ENCODE results near the gene PRUNE2. TPM values are rescaled to one million over a fixed set of nuclear protein-coding genes. Genes with fewer than 3 reads are reported as not detected.
"Not testable (repeated sequence)": the region's sequence is repeated elsewhere in the genome, so short reads cannot be mapped to it uniquely, and the experiment has no call there.

Gene PRUNE2
- polyA plus RNA-seq, 1 donor from 2014 or later, result not detected

DNA sequence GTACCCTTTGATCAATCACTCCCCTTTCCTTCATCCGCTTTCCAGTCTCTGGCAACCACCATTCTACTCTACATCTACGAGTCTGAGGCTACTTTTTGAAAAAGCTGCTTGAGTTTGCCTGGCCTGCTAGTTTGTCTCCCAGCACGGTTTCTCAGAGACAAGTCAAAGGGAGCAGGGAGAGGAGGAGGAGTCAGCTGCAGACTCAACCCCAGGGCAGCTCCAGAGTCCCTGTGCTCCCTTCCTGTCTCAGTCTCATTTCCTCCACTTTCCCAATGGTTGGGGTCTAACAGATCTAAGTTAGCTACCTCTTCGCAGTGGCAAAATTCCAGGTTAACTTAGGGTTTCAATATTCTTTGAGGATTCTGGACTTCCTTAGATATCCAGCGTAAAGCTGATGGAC, 221.7 kb downstream of the PRUNE2 start:
- no peaks in the 10 kb centered on the region for H3K4me1 Mint-ChIP-seq
- no peaks in the 10 kb centered on the region for H3K36me3 Mint-ChIP-seq
- peaks cover 0 to 6% (median 0%) of the 10 kb centered on the region in 3 donors for H3K9me3 Mint-ChIP-seq
- H3K27me3 Mint-ChIP-seq, result peaks cover 8% of the 10 kb centered on the region
- H3K27ac Mint-ChIP-seq, result no peak overlapping the region
- no peak overlapping the region for H3K4me3 Mint-ChIP-seq

DNA sequence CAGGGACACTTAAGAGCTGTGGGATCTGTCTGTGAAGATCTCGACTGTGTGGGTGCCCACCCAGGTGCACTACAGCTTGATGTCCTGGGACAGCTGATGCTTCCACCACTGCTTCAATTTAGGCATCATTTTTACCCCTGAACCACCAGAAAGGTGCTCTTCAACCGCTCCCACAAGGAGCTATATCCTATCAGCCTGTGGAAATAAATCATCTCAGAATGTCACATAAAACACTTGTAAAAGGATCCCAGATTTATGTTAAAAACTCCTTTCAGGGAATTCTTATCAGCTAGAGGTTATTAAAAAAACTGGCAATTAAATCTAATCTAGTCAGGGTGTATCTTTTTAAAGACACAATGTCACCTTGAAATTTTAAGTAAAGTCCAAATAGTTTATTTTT, 224.4 kb downstream of the PRUNE2 start:
- Mint-ChIP-seq H3K9me3 (peaks cover 0 to 6% (median 0%) of the 10 kb centered on the region in 3 donors), H3K4me3 (no peak overlapping the region), H3K4me1 (no peaks in the 10 kb centered on the region), H3K36me3 (no peaks in the 10 kb centered on the region), H3K27ac (no peak overlapping the region), H3K27me3 (peaks cover 4% of the 10 kb centered on the region)

DNA sequence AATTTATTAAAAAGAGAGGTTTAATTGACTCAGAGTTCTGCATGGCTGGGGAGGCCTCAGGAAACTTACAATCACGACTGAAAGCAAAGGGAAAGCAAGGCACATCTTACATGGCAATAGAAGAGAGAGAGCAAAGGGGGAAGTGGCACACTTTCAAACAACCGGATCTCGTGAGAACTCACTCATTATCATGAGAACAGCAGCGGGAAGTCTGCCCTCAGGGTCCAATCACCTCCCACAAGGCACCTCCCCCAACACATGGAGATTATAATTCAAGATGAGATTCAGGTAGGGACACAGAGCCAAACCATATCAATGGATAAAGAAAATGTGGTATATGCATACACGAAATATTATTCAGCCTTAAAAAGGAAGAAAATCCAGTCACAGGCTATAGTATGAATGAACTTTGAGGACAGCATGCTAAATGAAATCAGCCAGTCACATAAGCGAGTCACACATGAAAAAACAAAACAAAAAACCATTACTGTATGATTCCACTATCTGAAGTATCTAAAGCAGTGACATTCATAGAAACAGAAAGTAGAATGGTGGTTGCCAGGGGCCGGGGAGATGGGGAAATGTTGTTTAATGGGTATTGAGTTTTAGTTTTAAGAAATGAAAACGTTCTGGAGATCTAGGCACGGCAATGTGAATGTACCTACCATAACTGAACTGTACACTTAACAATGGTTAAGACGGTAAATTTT, 225.0 kb downstream of the PRUNE2 start:
- Mint-ChIP-seq H3K36me3 (no peaks in the 10 kb centered on the region), H3K4me3 (no peak overlapping the region), H3K9me3 (peaks cover 0 to 6% (median 0%) of the 10 kb centered on the region in 3 donors)

DNA sequence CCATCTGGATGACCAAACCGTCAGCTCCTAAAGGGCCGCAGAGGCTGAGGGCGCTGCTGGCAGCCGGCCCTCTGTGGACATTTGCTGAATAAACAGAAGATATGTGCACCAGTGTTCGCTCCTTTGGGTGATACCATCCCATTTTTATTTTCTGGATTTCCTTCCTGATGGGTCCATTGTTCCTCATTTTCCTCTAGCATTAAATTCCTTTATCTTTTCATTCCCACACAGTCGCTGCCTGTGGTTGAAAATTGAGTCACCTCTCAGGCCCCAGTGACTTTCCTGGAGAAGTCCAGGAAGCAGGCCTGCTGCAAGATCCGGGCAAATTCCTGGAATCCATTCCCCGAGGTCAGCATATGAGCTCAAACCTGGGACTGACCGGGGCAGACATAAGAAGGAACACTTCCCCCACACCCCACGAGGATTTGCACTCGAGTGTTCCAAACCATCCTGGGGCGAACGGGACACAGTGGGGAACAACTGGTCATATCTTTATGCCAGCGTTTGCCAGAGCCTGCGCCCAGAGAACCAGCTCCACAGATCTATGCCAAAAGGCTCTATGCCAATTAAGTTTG, 228.3 kb downstream of the PRUNE2 start:
- H3K9me3 Mint-ChIP-seq, result peaks cover 0 to 6% (median 0%) of the 10 kb centered on the region in 3 donors
- no peak overlapping the region for H3K27ac Mint-ChIP-seq
- no peaks in the 10 kb centered on the region for H3K36me3 Mint-ChIP-seq
- H3K4me1 Mint-ChIP-seq, result no peaks in the 10 kb centered on the region
- H3K4me3 Mint-ChIP-seq, result no peak overlapping the region
- H3K27me3 Mint-ChIP-seq, result no peaks in the 10 kb centered on the region

More for the DNA sequence above, 225.0 kb downstream of the PRUNE2 start:
- H3K27ac Mint-ChIP-seq, result no peak overlapping the region
- H3K27me3 Mint-ChIP-seq, result peaks cover 4% of the 10 kb centered on the region
- no peaks in the 10 kb centered on the region for H3K4me1 Mint-ChIP-seq

DNA sequence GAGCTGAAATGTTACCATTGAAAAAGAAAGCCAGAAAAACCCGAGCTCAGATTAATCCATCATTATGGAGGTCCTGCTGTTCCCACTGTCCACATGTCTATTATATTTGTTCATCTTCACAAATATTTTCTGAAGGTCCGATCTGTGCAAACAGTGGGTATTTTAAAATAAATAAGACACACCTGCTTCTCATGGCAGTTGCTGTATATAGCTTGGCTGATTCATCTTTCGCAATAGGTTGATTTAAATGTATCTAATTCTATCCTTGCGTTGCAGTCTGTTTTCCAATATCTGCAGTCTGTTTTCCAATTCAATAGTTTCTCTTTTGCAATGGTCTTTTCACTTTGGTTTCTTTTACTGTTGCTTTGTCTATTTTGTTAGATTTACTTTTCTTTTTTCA, 229.1 kb downstream of the PRUNE2 start:
- H3K27ac Mint-ChIP-seq, result no peak overlapping the region
- no peaks in the 10 kb centered on the region for H3K27me3 Mint-ChIP-seq
- H3K36me3 Mint-ChIP-seq, result no peaks in the 10 kb centered on the region
- peaks cover 0 to 6% (median 0%) of the 10 kb centered on the region in 3 donors for H3K9me3 Mint-ChIP-seq
- no peak overlapping the region for H3K4me3 Mint-ChIP-seq
- H3K4me1 Mint-ChIP-seq, result no peaks in the 10 kb centered on the region

DNA sequence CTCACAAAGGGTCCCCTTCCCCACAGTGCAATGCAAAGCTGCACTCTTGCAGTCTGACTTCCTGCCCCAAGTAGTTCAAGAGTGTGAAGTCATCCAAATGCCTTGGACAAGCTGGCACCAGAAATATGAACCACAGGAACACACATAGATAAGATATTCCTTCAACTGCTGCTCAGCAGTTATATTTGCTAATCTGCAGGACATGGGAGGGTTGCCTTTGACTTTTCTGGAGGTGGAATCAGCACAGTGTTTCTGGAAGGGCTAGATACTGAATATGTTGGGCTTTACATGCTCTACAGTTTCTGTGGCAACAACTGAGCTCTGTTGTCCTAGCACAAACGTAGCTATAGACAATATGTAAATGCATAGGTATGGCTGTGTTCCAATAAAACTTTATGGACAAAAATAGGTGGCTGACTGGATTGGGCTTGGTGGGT, 238.4 kb downstream of the PRUNE2 start:
- Mint-ChIP-seq H3K4me1 (no peaks in the 10 kb centered on the region), H3K36me3 (no peaks in the 10 kb centered on the region), H3K27me3 (peaks cover 8% of the 10 kb centered on the region), H3K4me3 (no peak overlapping the region), H3K9me3 (peaks cover 0 to 3% (median 0%) of the 10 kb centered on the region in 3 donors), H3K27ac (no peak overlapping the region)

DNA sequence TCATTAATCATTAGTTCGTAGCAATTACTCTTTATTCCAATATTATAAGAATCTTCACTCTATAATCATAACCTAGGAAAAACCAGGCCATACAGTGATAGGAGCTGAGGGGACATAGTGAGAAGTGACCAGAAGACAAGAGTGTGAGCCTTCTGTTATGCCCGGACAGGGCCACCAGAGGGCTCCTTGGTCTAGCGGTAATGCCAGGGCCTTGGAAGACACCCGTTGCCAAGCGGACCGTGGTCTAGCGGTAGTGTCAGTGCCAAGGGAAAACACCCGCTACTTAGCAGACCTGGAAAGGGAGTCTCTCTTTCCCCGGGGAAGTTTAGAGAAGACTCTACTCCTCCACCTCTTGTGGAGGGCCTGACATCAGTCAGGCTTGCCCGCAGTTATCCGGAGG, 239.9 kb downstream of the PRUNE2 start:
- H3K4me3 Mint-ChIP-seq, H3K36me3 Mint-ChIP-seq, H3K4me1 Mint-ChIP-seq, H3K27me3 Mint-ChIP-seq, H3K9me3 Mint-ChIP-seq, H3K27ac Mint-ChIP-seq: not testable (repeated sequence)

DNA sequence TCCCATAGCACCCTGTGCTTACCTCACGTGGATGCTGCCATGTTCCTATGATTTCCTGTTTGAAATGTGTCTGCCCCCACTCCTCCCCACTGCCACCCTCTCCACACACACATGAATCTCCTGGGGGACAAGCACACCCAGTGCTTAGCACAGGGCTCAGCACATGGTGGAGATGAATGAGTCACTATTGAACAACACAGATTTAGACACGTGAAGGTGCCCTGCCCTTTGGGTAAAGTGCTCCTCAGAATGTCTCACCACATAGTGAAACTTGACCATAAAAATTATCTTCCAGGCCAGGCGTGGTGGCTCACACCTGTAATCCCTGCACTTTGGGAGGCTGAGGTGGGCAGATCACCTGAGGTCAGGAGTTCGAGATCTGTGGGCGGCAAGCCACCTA, 240.5 kb downstream of the PRUNE2 start:
- no peak overlapping the region for H3K4me3 Mint-ChIP-seq
- H3K36me3 Mint-ChIP-seq, result no peaks in the 10 kb centered on the region

DNA sequence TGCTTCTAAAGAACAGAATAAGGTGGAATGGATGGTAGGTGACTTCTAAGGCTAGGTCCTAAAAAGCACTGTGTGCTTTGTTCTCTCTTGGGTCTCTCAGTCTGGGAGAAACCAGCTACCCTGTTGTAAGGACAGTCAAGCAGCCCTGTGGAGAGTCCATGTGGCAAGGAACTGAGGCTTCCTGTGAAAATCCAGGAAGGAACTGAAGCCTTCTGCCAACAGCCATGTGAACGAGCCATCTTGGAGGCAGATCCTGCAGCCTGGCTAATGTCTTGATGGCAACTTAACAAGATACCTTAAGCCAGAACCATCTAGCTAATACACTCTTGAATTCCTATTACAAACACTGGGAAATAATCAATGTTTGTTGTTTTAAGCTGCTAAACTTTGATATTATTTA, 241.8 kb downstream of the PRUNE2 start:
- Mint-ChIP-seq H3K4me1 (no peaks in the 10 kb centered on the region), H3K27ac (no peak overlapping the region), H3K4me3 (no peak overlapping the region)

More for the DNA sequence above, 240.5 kb downstream of the PRUNE2 start:
- Mint-ChIP-seq H3K27ac (peak overlapping the region in 1 of 3 donors; percentile 35), H3K9me3 (peaks cover 0 to 3% (median 0%) of the 10 kb centered on the region in 3 donors), H3K4me1 (no peaks in the 10 kb centered on the region), H3K27me3 (peaks cover 8% of the 10 kb centered on the region)

DNA sequence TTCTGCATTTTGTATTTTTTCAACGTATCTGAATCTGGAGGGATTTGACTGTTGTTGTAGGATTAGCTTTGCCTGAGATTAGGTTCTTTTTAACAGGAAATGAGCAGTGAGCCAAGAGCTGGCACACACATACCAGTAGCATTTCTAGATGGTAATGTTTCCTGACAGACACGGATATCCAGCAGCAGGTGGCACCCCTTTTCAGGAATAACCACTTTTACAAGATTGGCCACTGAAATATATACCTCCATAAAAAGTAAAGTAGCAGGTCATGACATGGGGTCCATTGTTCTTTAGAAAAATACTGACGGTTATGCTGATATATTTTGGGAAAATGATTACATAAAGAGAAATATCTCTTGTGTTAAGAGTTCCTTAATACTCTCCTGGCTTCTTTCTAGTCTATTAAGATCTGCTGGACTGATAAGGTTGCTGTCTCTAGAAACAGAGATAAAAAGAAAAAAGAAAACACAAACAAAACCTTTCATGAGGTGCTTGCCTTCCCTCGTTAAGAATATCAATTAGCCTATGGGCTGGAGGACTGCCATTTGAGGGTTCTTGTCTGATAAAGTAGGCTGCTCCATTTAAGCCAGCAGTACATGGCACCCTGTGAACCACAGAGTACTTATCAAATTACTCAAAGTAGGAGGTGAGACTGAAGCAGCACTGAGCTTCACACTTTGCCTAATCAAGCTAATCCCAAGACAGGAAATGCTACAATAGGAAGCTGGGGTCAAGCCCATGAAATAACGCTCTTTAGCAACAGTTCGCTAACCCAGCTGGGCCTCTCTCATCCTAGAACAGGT, 243.2 kb downstream of the PRUNE2 start:
- H3K27me3 Mint-ChIP-seq, result peaks cover 10% of the 10 kb centered on the region
- no peaks in the 10 kb centered on the region for H3K4me1 Mint-ChIP-seq
- H3K4me3 Mint-ChIP-seq, result no peak overlapping the region
- H3K27ac Mint-ChIP-seq, result no peak overlapping the region
- no peaks in the 10 kb centered on the region for H3K36me3 Mint-ChIP-seq
- H3K9me3 Mint-ChIP-seq, result peaks cover 0 to 3% (median 0%) of the 10 kb centered on the region in 3 donors

More for the DNA sequence above, 241.8 kb downstream of the PRUNE2 start:
- Mint-ChIP-seq H3K9me3 (peaks cover 0 to 3% (median 0%) of the 10 kb centered on the region in 3 donors), H3K27me3 (peaks cover 8% of the 10 kb centered on the region), H3K36me3 (no peaks in the 10 kb centered on the region)

DNA sequence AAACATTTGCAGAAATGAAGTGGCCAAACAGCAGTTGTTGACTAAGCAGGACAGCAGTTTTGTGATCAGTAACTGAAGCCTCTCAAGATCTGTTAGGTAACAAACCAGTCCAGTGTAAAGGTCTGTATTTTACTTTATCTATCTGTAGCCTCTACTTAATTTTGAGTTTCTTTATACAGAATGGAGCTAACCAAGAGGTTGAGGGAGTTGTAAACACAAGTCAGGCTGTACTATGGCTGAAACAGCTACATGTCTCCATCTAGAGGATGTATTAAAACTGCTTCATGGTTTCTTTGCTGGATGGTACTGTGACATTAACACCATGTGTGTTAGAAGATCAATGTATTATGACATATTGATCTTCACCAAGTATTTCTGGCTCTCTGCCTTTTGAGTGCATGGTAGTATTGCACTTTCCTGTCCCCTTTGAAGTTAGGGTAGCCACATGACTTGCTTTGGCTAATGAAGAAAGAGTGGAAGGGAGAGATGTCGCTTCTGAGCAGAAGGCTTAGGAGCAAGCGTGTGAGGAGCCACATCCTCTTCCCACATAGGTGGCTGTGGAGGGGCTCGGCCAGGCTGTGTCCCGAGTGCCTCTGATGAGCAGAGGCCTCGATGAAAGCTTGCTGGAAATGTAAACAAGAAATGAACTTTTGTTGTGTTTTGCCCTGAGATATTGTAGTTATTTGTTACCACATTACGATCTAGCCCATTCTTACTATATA, 247.2 kb downstream of the PRUNE2 start:
- Mint-ChIP-seq H3K36me3 (no peaks in the 10 kb centered on the region), H3K27ac (no peak overlapping the region), H3K9me3 (no peaks in the 10 kb centered on the region), H3K27me3 (peaks cover 2% of the 10 kb centered on the region), H3K4me1 (no peaks in the 10 kb centered on the region), H3K4me3 (no peak overlapping the region)

DNA sequence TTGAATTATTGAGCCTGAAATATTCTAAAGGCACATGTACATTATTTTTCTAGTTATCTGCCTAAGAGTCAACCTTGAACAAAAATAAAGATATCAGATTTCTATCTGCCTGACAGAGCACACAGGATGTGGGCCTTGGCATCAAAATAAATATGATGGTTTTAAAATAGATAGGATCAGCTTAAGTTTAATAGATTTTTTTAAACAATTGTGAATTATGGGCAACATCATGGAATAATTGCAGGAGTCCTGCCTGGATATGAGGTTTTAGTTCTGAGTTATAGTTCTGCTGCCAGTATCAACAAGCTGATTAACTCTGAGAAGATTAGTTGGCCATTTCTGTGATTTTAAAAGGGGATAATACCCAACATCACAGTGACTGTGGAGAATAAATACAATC, 248.6 kb downstream of the PRUNE2 start:
- H3K27ac Mint-ChIP-seq, result no peak overlapping the region
- no peaks in the 10 kb centered on the region for H3K36me3 Mint-ChIP-seq
- H3K4me3 Mint-ChIP-seq, result no peak overlapping the region
- H3K9me3 Mint-ChIP-seq, result no peaks in the 10 kb centered on the region
- peaks cover 2% of the 10 kb centered on the region for H3K27me3 Mint-ChIP-seq
- peaks cover 0 to 2% (median 0%) of the 10 kb centered on the region in 3 donors for H3K4me1 Mint-ChIP-seq

DNA sequence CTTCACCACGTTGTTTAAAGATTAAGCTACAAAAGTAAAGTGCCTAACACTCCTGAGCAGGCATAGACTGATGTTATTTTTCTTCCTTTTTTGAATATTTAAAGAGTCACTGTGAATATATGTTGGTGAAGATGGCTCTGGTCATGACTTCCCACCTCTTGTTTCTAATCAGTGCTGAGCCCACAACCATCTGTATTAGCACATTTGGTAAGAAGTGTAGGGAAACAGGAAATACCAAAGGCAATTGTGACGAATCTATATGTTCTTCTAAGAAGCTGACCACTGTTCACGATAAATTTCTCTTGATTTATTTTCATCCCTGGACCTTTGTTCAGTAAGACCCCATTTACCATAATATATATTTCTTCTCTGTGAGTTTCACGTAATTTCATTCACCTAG, 249.9 kb downstream of the PRUNE2 start:
- Mint-ChIP-seq H3K4me1 (peaks cover 3 to 11% (median 5%) of the 10 kb centered on the region in 3 donors), H3K4me3 (no peak overlapping the region)

DNA sequence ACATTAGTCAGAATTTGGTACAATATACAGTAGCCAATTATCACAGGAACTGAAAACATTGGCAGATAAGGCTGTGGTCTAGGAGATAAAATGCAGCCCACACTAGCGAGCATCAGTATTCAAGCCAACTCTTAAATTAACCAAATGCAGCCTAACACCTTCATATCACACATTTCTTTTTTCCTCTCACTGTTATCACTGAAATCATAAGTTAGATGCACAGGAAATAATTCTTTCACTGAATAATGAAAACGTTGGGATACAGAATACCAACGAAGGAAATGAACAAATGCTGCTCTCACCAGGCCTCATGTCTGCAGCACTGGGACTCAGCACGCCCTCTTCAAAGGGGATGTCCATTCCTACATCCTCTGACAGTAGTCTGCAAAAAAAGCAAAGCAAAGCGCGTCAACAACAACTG, 250.8 kb downstream of the PRUNE2 start:
- peaks cover 7 to 16% (median 12%) of the 10 kb centered on the region in 3 donors for H3K4me1 Mint-ChIP-seq
- H3K27me3 Mint-ChIP-seq, result peaks cover 2% of the 10 kb centered on the region
- H3K9me3 Mint-ChIP-seq, result no peaks in the 10 kb centered on the region
- H3K27ac Mint-ChIP-seq, result no peak overlapping the region
- no peaks in the 10 kb centered on the region for H3K36me3 Mint-ChIP-seq
- H3K4me3 Mint-ChIP-seq, result no peak overlapping the region

More for the DNA sequence above, 249.9 kb downstream of the PRUNE2 start:
- no peaks in the 10 kb centered on the region for H3K36me3 Mint-ChIP-seq
- H3K27ac Mint-ChIP-seq, result no peak overlapping the region
- no peaks in the 10 kb centered on the region for H3K9me3 Mint-ChIP-seq
- peaks cover 2% of the 10 kb centered on the region for H3K27me3 Mint-ChIP-seq

DNA sequence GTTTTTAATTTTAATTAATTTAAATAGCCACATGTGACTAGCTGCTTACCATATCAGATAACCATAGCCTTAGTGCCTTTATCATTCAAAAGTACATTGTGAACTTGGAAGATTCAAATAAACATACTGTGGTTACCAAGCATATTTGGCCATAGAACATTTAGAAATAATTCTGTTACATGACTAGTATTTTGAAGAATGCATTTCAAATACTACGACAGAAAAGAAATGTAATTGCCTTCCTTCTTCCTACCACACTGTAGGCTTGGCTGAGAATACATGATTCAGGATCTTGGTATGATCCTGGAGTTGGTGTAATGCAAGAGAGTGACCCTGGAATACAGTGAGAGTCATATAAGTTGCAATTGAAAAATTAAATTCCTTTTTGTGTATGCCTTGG, 251.3 kb downstream of the PRUNE2 start:
- Mint-ChIP-seq H3K4me1 (peaks cover 7 to 16% (median 12%) of the 10 kb centered on the region in 3 donors), H3K4me3 (no peak overlapping the region), H3K27me3 (peaks cover 2% of the 10 kb centered on the region), H3K27ac (no peak overlapping the region), H3K9me3 (no peaks in the 10 kb centered on the region), H3K36me3 (no peaks in the 10 kb centered on the region)

All from IgD-negative memory B cell (primary cell).